Endothelial cell of umbilical vein (primary cell): ENCODE measurements around the gene MAPK8. TPM values are rescaled to one million over a fixed set of nuclear protein-coding genes. Genes with fewer than 3 reads are reported as not detected.

Experiments used
- BruUV-seq: library from RNA; stranded (reverse); fragments of 400-500 nt; replicated peaks from 2 replicates; lab custom pipeline; 2021; lab: Mats Ljungman, UMichigan
- CTCF ChIA-PET: fragments of 300-600, 350-600 bp; sonication (Branson Sonifier 250); formaldehyde crosslinking; loops from one replicate; lab custom pipeline; 2021; ENCODE audit warnings: antibody characterized with exemption, inconsistent platforms; lab: Charles Lee
- POLR2A ChIA-PET: fragments of 300-600, 350-600 bp; sonication (Branson Sonifier 250); formaldehyde crosslinking; loops from one replicate; lab custom pipeline; 2021; ENCODE audit warnings: antibody characterized with exemption, inconsistent platforms; lab: Charles Lee
- DNase-seq: peaks from one replicate; pipeline ENCODE4 v3.0.0-alpha.2; 2011; ENCODE audit warnings: low read depth, low spot score
- FAIRE-seq: peaks from 2 replicates; lab custom pipeline; 2011; peaks lifted over from hg19 to GRCh38; lab: Jason Lieb, UNC
- H2AFZ ChIP-seq: 2 replicates; pipeline ENCODE4 v1.6.0; 2012; ENCODE audit warnings: low read depth, low read length, control low read depth, inconsistent platforms
- H3K27ac ChIP-seq: 2 replicates; pipeline ENCODE4 v1.5.1; 2011; ENCODE audit warnings: low read depth, mild to moderate bottlenecking, control low read depth, low read length, moderate library complexity; ENCODE audit not compliant: insufficient read depth
- H3K27me3 ChIP-seq, 2 experiments: 2 replicates each; pipeline versions ENCODE4 v1.6.0 to v1.6.1; 2011; ENCODE audit warnings: low read length in 2 of 2, mixed read lengths in 1 of 2; ENCODE audit not compliant: control insufficient read depth in 2 of 2, insufficient read depth in 2 of 2
- H3K36me3 ChIP-seq, 2 experiments: 2 replicates in 1 of 2; 3 replicates in 1 of 2; pipeline ENCODE4 v1.5.1; 2011; ENCODE audit warnings: low read length in 2 of 2, mild to moderate bottlenecking in 1 of 2, moderate library complexity in 1 of 2; ENCODE audit not compliant: control insufficient read depth in 2 of 2, insufficient read depth in 2 of 2; ENCODE audit errors: extremely low read depth in 1 of 2
- H3K4me1 ChIP-seq: 3 replicates; pipeline ENCODE4 v1.5.1; 2011; ENCODE audit warnings: mild to moderate bottlenecking, low read length; ENCODE audit not compliant: control insufficient read depth, insufficient read depth; ENCODE audit errors: extremely low read depth
- H3K4me2 ChIP-seq: 2 replicates; pipeline ENCODE4 v1.6.1; 2011; ENCODE audit warnings: low read length, control low read depth, mixed read lengths; ENCODE audit not compliant: insufficient read depth
- H3K4me3 ChIP-seq, 3 experiments: fragments of 200-600 bp in 1 of 3; sonication (generic), shearing (Covaris generic) in 1 of 3; replicated peaks in 1 of 3; 2 replicates each; pipeline ENCODE4 v1.5.1; 2011 to 2016; ENCODE audit warnings: control low read depth in 3 of 3, low read length in 3 of 3, mild to moderate bottlenecking in 2 of 3, inconsistent platforms in 1 of 3, low read depth in 1 of 3, moderate library complexity in 1 of 3; ENCODE audit not compliant: insufficient read depth in 1 of 3
- H3K79me2 ChIP-seq: 2 replicates; pipeline ENCODE4 v1.6.0; 2012; ENCODE audit warnings: low read length, inconsistent platforms; ENCODE audit not compliant: control insufficient read depth, insufficient read depth
- H3K9ac ChIP-seq: replicated peaks from 2 replicates; pipeline ENCODE3; 2011; ENCODE audit warnings: low read length, control low read depth; ENCODE audit not compliant: insufficient read depth; ENCODE audit errors: extremely low read depth
- H3K9me1 ChIP-seq: replicated peaks from 3 replicates; pipeline ENCODE4 v1.6.0; 2011; ENCODE audit warnings: mild to moderate bottlenecking, low read length; ENCODE audit not compliant: control insufficient read depth, insufficient read depth; ENCODE audit errors: extremely low read depth
- H3K9me3 ChIP-seq: replicated peaks from 2 replicates; pipeline ENCODE4 v1.5.1; 2012; ENCODE audit warnings: low read length, inconsistent platforms; ENCODE audit not compliant: control insufficient read depth, insufficient read depth
- H4K20me1 ChIP-seq: replicated peaks from 2 replicates; pipeline ENCODE3; 2011; ENCODE audit warnings: mild to moderate bottlenecking, low read length; ENCODE audit not compliant: control insufficient read depth, insufficient read depth; ENCODE audit errors: extremely low read depth
- CTCF ChIP-seq, 2 donors: IDR thresholded peaks; 1 replicate in 1 of 2; 2 replicates in 1 of 2; pipeline ENCODE4 v1.5.1; 2011; ENCODE audit warnings: low read length in 2 of 2, mild to moderate bottlenecking in 2 of 2, moderate library complexity in 2 of 2, control low read depth in 1 of 2, inconsistent platforms in 1 of 2, low read depth in 1 of 2; ENCODE audit not compliant: insufficient read depth in 1 of 2; ENCODE audit errors: extremely low read depth in 1 of 2
- EZH2 ChIP-seq: IDR thresholded peaks from 2 replicates; pipeline ENCODE4 v1.6.1; 2012; ENCODE audit warnings: borderline replicate concordance, low read depth, mild to moderate bottlenecking, moderate library complexity, low read length, inconsistent platforms; ENCODE audit not compliant: severe bottlenecking
- FOS ChIP-seq: IDR thresholded peaks from 2 replicates; pipeline ENCODE4 v1.6.1; 2011; ENCODE audit warnings: mild to moderate bottlenecking, low read length, moderate library complexity, borderline replicate concordance; ENCODE audit not compliant: insufficient read depth
- GATA2 ChIP-seq: IDR thresholded peaks from 2 replicates; pipeline ENCODE4 v1.7.0; 2011; ENCODE audit warnings: low read depth, mild to moderate bottlenecking, moderate library complexity, mixed read lengths, low read length; ENCODE audit not compliant: insufficient read length, insufficient read depth
- JUN ChIP-seq: IDR thresholded peaks from 2 replicates; pipeline ENCODE4 v1.6.1; 2011; ENCODE audit warnings: borderline replicate concordance, low read depth; ENCODE audit not compliant: insufficient read length, insufficient read depth
- MYC ChIP-seq: IDR thresholded peaks from one replicate; pipeline ENCODE4 v1.6.1; 2011; ENCODE audit warnings: mild to moderate bottlenecking, low read depth, low read length
- POLR2A ChIP-seq: IDR thresholded peaks from 2 replicates; pipeline ENCODE4 v1.6.1; 2012; ENCODE audit warnings: low read depth, mild to moderate bottlenecking, control low read depth, low read length
- POLR2AphosphoS5 ChIP-seq: IDR thresholded peaks from 2 replicates; pipeline ENCODE4 v1.6.1; 2012; ENCODE audit warnings: low read depth, mild to moderate bottlenecking, control low read depth, low read length, moderate library complexity; ENCODE audit not compliant: insufficient read depth
- dilution Hi-C: fragments of 300-500 bp; cut with MboI; formaldehyde crosslinking; loops from one replicate; pipeline ENCODE4 v1.15.0; 2019; ENCODE audit warnings: low sequenced_read_pairs; ENCODE audit not compliant: extremely low pct_ligation_motif_present
- intact Hi-C: fragments of 100-400 bp; cut with micrococcal nuclease; formaldehyde crosslinking; loops from one replicate; pipeline ENCODE4 v1.10.0; 2022
- polyA plus RNA-seq, 4 experiments: library from polyadenylated mRNA; depleted of rRNA in 3 of 4; stranded (reverse) in 3 of 4; unstranded in 1 of 4; fragments of >200 nt; gene quantifications; 2 replicates each; pipeline versions ENCODE4 v1.2.1 to v1.2.3, GENCODE V29; 2011 to 2012; ENCODE audit warnings: missing spikeins in 1 of 4
- total RNA-seq: library from RNA; stranded (reverse); gene quantifications from 2 replicates; pipeline ENCODE4 v1.2.3, GENCODE V29; 2021
- TF ChIP-seq, protein P1 (sequence below): IDR thresholded peaks from 2 replicates; pipeline ENCODE4 v1.6.1; 2011; ENCODE audit not compliant: insufficient read depth, insufficient read length

MAPK8 gene
- total and polyA plus RNA-seq, 2 donors (not counting 3 experiments of a cell fraction or from before 2014, with no cell fraction given) = 25.3 to 56.2 TPM

- ChIA-PET CTCF (interaction anchor here (0.5 to 7.1 kb wide), 15 partner anchors 30 to 296 kb away, joined by 3 to 327 read pairs (median 4); no protein-coding TSS in a partner anchor), POLR2A (no interaction called here)
- intact Hi-C loops (loop anchor here (10.0 kb wide), 2 partner anchors 584 to 1174 kb away; partner anchors contain the start of gene ERCC6), dilution Hi-C loops (no loop called here)
- no peak for TF ChIP-seq POLR2A
- no peak for TF ChIP-seq EZH2
- no peak for TF ChIP-seq JUN
- no peak for TF ChIP-seq MYC
- no peak for TF ChIP-seq FOS
- TF ChIP-seq, protein P1, sequence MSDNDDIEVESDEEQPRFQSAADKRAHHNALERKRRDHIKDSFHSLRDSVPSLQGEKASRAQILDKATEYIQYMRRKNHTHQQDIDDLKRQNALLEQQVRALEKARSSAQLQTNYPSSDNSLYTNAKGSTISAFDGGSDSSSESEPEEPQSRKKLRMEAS = no peak
- no peak for TF ChIP-seq CTCF (IDR thresholded peaks at IDR 0.05; ENCODE audit: extremely low read depth in 1 of 2, insufficient read depth in 1 of 2, low read depth in 1 of 2, low read length in 2 of 2)
- TF ChIP-seq POLR2AphosphoS5 = no peak
- no peak for TF ChIP-seq GATA2
- H3K4me1 ChIP-seq = peaks cover 41% of the 10 kb centered on the region
- H3K36me3 ChIP-seq = no peaks in the 10 kb centered on the region
- H3K9me1 ChIP-seq = no peaks in the 10 kb centered on the region
- H2AFZ ChIP-seq = no peak overlapping the region
- no peak overlapping the region for H3K27ac ChIP-seq
- no peak for FAIRE-seq
- H4K20me1 ChIP-seq = no peaks in the 10 kb centered on the region
- H3K79me2 ChIP-seq = peaks cover 40% of the 10 kb centered on the region
- no peak overlapping the region for H3K9ac ChIP-seq
- H3K4me2 ChIP-seq = peak overlapping the region; percentile 34
- DNase-seq = peak; percentile 84
- H3K4me3 ChIP-seq = no peak overlapping the region
- no peaks in the 10 kb centered on the region for H3K27me3 ChIP-seq
- H3K9me3 ChIP-seq = no peaks in the 10 kb centered on the region
- BruUV-seq = no TSS peak
Observed at GRCh38 chr10:48361176-48361575, 54.7 kb downstream of the MAPK8 start.
